Nephron progenitor cell (in vitro differentiated cells): ENCODE measurements around the gene KLHL4.

ENCODE experiments used
- DNase-seq: peaks from one replicate; pipeline ENCODE4 v3.0.0; 2021
- H3K27ac Mint-ChIP-seq: 2 replicates; pipeline ENCODE4 v1.8.0; 2021; ENCODE audit warnings: mild to moderate bottlenecking, moderate library complexity, mixed read lengths
- H3K27me3 Mint-ChIP-seq: 2 replicates; pipeline ENCODE4 v1.8.0; 2021; ENCODE audit warnings: mild to moderate bottlenecking, low read depth, mixed read lengths; ENCODE audit not compliant: poor library complexity
- H3K36me3 Mint-ChIP-seq: 2 replicates; pipeline ENCODE4 v1.8.0; 2021; ENCODE audit warnings: low read depth, mixed read lengths
- H3K4me1 Mint-ChIP-seq: 2 replicates; pipeline ENCODE4 v1.8.0; 2021; ENCODE audit warnings: mixed read lengths
- H3K4me3 Mint-ChIP-seq: 2 replicates; pipeline ENCODE4 v1.8.0; 2021; ENCODE audit warnings: mild to moderate bottlenecking, moderate library complexity, mixed read lengths
- H3K9me3 Mint-ChIP-seq: 2 replicates; pipeline ENCODE4 v1.8.0; 2021; ENCODE audit warnings: mild to moderate bottlenecking, moderate library complexity, mixed read lengths
- CTCF ChIP-seq: fragments of 200-600 bp; sonication (generic); IDR thresholded peaks from 2 replicates; pipeline ENCODE4 v1.5.0; 2021; ENCODE audit warnings: antibody characterized with exemption

KLHL4 gene

GRCh38 chrX:87516717-87517121, 883 bp upstream of the KLHL4 start:
- Mint-ChIP-seq H3K4me1 (peaks cover 35% of the 10 kb centered on the region), H3K27ac (no peak overlapping the region), H3K27me3 (peaks cover 10% of the 10 kb centered on the region), H3K4me3 (peak overlapping the region; percentile 85), H3K36me3 (no peaks in the 10 kb centered on the region), H3K9me3 (no peaks in the 10 kb centered on the region)
- no peak for TF ChIP-seq CTCF
- DNase-seq = no peak

GRCh38 chrX:87518504-87518903, 902 bp downstream of the KLHL4 start:
- Mint-ChIP-seq H3K27me3 (peaks cover 10% of the 10 kb centered on the region), H3K36me3 (peaks cover 4% of the 10 kb centered on the region), H3K9me3 (peaks cover 4% of the 10 kb centered on the region), H3K4me1 (peaks cover 35% of the 10 kb centered on the region), H3K27ac (no peak overlapping the region), H3K4me3 (peak overlapping the region; percentile 85)
- no peak for TF ChIP-seq CTCF
- DNase-seq = no peak

- H3K9me3 Mint-ChIP-seq = peaks cover 23% of the 10 kb centered on the region
- no peak overlapping the region for H3K4me3 Mint-ChIP-seq
- H3K27me3 Mint-ChIP-seq = no peaks in the 10 kb centered on the region
- no peak for TF ChIP-seq CTCF
- no peak for DNase-seq
- no peak overlapping the region for H3K27ac Mint-ChIP-seq
- peaks cover 39% of the 10 kb centered on the region for H3K36me3 Mint-ChIP-seq
- H3K4me1 Mint-ChIP-seq = peaks cover under 1% of the 10 kb centered on the region
Observed at GRCh38 chrX:87525771-87526229, 8.2 kb downstream of the KLHL4 start.

- H3K27ac Mint-ChIP-seq = no peak overlapping the region
- H3K9me3 Mint-ChIP-seq = peaks cover 25% of the 10 kb centered on the region
- H3K4me1 Mint-ChIP-seq = no peaks in the 10 kb centered on the region
- peaks cover 41% of the 10 kb centered on the region for H3K36me3 Mint-ChIP-seq
- H3K4me3 Mint-ChIP-seq = no peak overlapping the region
- DNase-seq = no peak
- H3K27me3 Mint-ChIP-seq = no peaks in the 10 kb centered on the region
- no peak for TF ChIP-seq CTCF
Observed at GRCh38 chrX:87526281-87526680, 8.7 kb downstream of the KLHL4 start.

GRCh38 chrX:87528487-87528886, 10.9 kb downstream of the KLHL4 start:
- H3K4me1 Mint-ChIP-seq = no peaks in the 10 kb centered on the region
- DNase-seq = no peak
- no peak overlapping the region for H3K4me3 Mint-ChIP-seq
- H3K27me3 Mint-ChIP-seq = no peaks in the 10 kb centered on the region
- TF ChIP-seq CTCF = no peak
- H3K9me3 Mint-ChIP-seq = peaks cover 30% of the 10 kb centered on the region
- H3K36me3 Mint-ChIP-seq = peaks cover 42% of the 10 kb centered on the region
- no peak overlapping the region for H3K27ac Mint-ChIP-seq

- no peak overlapping the region for H3K4me3 Mint-ChIP-seq
- DNase-seq = no peak
- no peaks in the 10 kb centered on the region for H3K9me3 Mint-ChIP-seq
- TF ChIP-seq CTCF = no peak
- H3K27ac Mint-ChIP-seq = no peak overlapping the region
- no peaks in the 10 kb centered on the region for H3K36me3 Mint-ChIP-seq
- no peaks in the 10 kb centered on the region for H3K27me3 Mint-ChIP-seq
- H3K4me1 Mint-ChIP-seq = no peaks in the 10 kb centered on the region
Observed at GRCh38 chrX:87571964-87572363, 54.4 kb downstream of the KLHL4 start.
